GM18505 (cell line): ENCODE data around the gene JAK1.

ENCODE experiments used
- ATAC-seq: cut with Tn5 transposase; IDR thresholded peaks from one replicate; pipeline ENCODE4 v1.9.1; 2021; ENCODE audit not compliant: unreplicated experiment
- POLR2A ChIP-seq: IDR thresholded peaks from 4 replicates; pipeline ENCODE4 v1.6.1; 2011; ENCODE audit warnings: borderline replicate concordance; ENCODE audit not compliant: insufficient read depth, insufficient read length; ENCODE audit errors: extremely low read depth

Gene JAK1

GRCh38 chr1:64845831-64846425 is 120.4 kb downstream of the JAK1 start:
- TF ChIP-seq POLR2A: no peak
- no peak for ATAC-seq

GRCh38 chr1:64844609-64845008 is 121.7 kb downstream of the JAK1 start:
- no peak for ATAC-seq
- TF ChIP-seq POLR2A: no peak

- no peak for ATAC-seq
- TF ChIP-seq POLR2A: no peak
Observed at GRCh38 chr1:64844175-64844574, 122.2 kb downstream of the JAK1 start.

GRCh38 chr1:64843675-64844074 is 122.7 kb downstream of the JAK1 start:
- ATAC-seq: no peak
- no peak for TF ChIP-seq POLR2A

- ATAC-seq: no peak
- no peak for TF ChIP-seq POLR2A
Observed at GRCh38 chr1:64842224-64842623, 124.1 kb downstream of the JAK1 start.

- no peak for TF ChIP-seq POLR2A
- ATAC-seq: no peak
Observed at GRCh38 chr1:64841330-64842065, 124.9 kb downstream of the JAK1 start.

GRCh38 chr1:64839732-64840405 is 126.5 kb downstream of the JAK1 start:
- no peak for TF ChIP-seq POLR2A
- no peak for ATAC-seq

GRCh38 chr1:64839261-64839660 is 127.1 kb downstream of the JAK1 start:
- TF ChIP-seq POLR2A: no peak
- no peak for ATAC-seq

GRCh38 chr1:64838486-64838885 is 127.9 kb downstream of the JAK1 start:
- TF ChIP-seq POLR2A: no peak
- ATAC-seq: no peak

GRCh38 chr1:64836802-64837201 is 129.5 kb downstream of the JAK1 start:
- no peak for TF ChIP-seq POLR2A

GRCh38 chr1:64834734-64835133 is 131.6 kb downstream of the JAK1 start:
- TF ChIP-seq POLR2A: no peak
- no peak for ATAC-seq

More at GRCh38 chr1:64836802-64837201, 129.5 kb downstream of the JAK1 start:
- ATAC-seq: no peak

GRCh38 chr1:64830030-64830651 is 136.2 kb downstream of the JAK1 start:
- no peak for TF ChIP-seq POLR2A
- ATAC-seq: no peak

GRCh38 chr1:64829411-64830029 is 136.8 kb downstream of the JAK1 start:
- no peak for TF ChIP-seq POLR2A
- no peak for ATAC-seq
